OCI-LY1 (cell line): ENCODE data around the gene DCP1B.

ENCODE experiments used
- EZH2 ChIP-seq: fragments of 200-600 bp; sonication (generic), shearing (Covaris generic); IDR thresholded peaks from 2 replicates; pipeline ENCODE4 v1.8.0; 2017; ENCODE audit warnings: borderline replicate concordance, mixed run types, mild to moderate bottlenecking, antibody characterized with exemption, low read length, moderate library complexity, mixed read lengths
- TF ChIP-seq, protein P1 (sequence below): fragments of 200-600 bp; sonication (generic), shearing (Covaris generic); IDR thresholded peaks from 2 replicates; pipeline ENCODE4 v1.5.1; 2017; ENCODE audit warnings: mild to moderate bottlenecking, antibody characterized with exemption, low read length, moderate library complexity, mixed read lengths

DNA sequence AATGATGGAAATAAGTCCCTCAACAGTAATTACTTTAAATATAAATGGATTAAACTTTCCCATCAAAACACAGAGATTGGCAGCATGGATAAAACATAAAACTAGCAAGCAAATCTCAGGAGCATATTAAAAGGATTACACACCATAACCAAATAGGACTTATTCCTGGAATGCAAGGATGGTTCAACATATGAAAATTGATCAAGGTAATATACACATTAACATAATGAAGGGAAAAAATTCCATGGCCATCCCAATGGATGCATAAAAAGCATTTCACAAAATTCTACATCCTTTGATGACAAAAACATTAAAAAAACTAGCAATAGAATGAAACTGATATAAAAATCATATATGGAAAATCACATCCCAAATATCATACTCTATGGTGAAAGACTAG is 99.4 kb downstream of the DCP1B start:
- TF ChIP-seq, protein P1, sequence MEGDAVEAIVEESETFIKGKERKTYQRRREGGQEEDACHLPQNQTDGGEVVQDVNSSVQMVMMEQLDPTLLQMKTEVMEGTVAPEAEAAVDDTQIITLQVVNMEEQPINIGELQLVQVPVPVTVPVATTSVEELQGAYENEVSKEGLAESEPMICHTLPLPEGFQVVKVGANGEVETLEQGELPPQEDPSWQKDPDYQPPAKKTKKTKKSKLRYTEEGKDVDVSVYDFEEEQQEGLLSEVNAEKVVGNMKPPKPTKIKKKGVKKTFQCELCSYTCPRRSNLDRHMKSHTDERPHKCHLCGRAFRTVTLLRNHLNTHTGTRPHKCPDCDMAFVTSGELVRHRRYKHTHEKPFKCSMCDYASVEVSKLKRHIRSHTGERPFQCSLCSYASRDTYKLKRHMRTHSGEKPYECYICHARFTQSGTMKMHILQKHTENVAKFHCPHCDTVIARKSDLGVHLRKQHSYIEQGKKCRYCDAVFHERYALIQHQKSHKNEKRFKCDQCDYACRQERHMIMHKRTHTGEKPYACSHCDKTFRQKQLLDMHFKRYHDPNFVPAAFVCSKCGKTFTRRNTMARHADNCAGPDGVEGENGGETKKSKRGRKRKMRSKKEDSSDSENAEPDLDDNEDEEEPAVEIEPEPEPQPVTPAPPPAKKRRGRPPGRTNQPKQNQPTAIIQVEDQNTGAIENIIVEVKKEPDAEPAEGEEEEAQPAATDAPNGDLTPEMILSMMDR = no peak
- no peak for TF ChIP-seq EZH2
